Measurements from ENCODE around the gene RHO. TPM values are rescaled to one million over a fixed set of nuclear protein-coding genes. Genes with fewer than 3 reads are reported as not detected.
"Not testable (repeated sequence)": the region's sequence is repeated elsewhere in the genome, so short reads cannot be mapped to it uniquely, and the experiment has no call there.

The RHO gene
- not detected for total RNA-seq
- long read RNA-seq = 0 reads

DNA sequence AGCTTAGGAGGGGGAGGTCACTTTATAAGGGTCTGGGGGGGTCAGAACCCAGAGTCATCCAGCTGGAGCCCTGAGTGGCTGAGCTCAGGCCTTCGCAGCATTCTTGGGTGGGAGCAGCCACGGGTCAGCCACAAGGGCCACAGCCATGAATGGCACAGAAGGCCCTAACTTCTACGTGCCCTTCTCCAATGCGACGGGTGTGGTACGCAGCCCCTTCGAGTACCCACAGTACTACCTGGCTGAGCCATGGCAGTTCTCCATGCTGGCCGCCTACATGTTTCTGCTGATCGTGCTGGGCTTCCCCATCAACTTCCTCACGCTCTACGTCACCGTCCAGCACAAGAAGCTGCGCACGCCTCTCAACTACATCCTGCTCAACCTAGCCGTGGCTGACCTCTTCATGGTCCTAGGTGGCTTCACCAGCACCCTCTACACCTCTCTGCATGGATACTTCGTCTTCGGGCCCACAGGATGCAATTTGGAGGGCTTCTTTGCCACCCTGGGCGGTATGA is at the start of gene RHO:
Gene RHO, plus strand, starts transcription at position 51 of the 512 bp plus-strand sequence. Its CDS starts 95 bp downstream, at position 146.
- DNase-seq = no peak
- intact Hi-C loops (cut with DNase I) = no loop called here
- no peak for ATAC-seq (ENCODE audit: poor library complexity)

- DNase-seq = peak; percentile 65
- intact Hi-C loops (cut with DNase I) = not testable (repeated sequence)
- ATAC-seq (ENCODE audit: poor library complexity) = peak; percentile 28
These were observed 47.1 kb upstream of the RHO start for GRCh38 chr3:129481225-129481765.

DNA sequence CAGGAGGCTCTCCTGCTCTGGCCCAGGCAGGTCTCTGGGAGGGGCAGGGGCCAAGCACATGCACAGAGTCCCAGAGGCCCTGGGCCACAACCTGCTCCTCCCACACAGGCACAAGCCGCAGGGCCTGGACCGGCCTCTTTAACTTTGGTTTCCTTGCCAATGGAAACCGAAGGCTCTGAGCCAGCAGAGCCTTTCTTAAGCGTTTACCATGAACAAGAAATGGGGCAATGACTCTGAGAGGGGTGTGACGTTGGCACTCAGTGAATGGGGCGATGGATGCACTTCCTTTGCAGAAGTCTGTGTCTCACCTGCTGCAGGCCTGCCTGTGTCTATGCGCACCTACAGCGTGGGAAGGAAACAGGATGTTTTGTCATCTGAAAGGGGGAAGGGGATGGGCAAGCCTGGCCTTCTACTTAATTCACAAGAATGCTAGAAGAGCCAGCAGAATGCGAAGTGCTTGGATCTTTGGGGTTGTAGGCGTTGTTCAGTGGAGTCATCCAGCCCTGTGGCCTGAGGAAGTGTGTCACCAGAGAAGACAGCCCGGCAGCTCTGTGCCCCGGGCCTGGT is 46.6 kb upstream of the RHO start:
- ATAC-seq (ENCODE audit: poor library complexity) = peak; percentile 54
- intact Hi-C loops (cut with DNase I) = no loop called here
- peak; percentile 77 for DNase-seq

- no peak for ATAC-seq (ENCODE audit: poor library complexity)
- intact Hi-C loops (cut with DNase I) = no loop called here
- DNase-seq = no peak
These were observed 45.7 kb upstream of the RHO start for GRCh38 chr3:129482721-129483120.

DNA sequence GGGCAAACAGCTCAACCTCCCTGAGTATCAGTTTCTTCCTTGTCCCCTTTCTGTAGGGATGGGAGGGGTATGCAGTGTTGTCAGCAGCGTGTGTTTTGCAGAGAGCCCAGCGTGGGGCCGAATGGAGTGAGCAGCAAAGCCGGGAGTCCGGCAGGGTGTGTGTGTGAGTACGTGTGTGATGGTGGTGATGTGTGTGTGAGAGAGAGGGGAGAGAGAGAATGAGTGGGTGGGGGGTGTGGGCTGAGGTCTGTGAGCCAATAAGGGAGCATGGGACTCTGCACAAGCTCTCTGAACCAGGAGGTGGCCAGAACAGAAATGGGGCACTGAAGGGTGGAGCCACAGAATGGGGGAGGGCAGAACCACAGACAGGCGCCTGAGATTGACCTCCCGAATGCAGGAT is 44.6 kb upstream of the RHO start:
- intact Hi-C loops (cut with DNase I) = no loop called here
- DNase-seq (no peak), ATAC-seq (ENCODE audit: poor library complexity) (no peak)

DNA sequence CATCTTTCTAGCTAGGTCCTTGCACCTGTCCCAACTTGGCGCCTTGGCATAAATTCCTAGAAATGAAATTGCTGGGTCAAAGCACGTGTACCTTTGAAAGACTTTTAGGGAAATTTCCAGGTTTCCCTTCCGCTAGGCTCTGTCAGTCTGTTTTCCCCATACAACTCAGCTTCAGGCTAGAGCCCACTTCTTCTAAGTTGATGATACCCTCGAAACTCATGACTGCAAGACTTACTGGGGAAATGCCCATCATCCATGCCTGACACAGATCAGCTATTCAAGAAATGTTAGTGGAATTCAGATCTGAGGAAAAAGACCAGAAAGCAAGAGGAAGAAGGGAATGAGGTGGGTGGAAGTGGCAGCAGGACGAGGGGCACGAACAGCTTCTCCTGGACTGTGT is 43.3 kb upstream of the RHO start:
- intact Hi-C loops (cut with DNase I); DNase-seq; ATAC-seq (ENCODE audit: poor library complexity): not testable (repeated sequence)

- intact Hi-C loops (cut with DNase I) = no loop called here
- ATAC-seq (ENCODE audit: poor library complexity) = peak; percentile 55
- DNase-seq = peak; percentile 91
These were observed 42.4 kb upstream of the RHO start for GRCh38 chr3:129485721-129486663.

DNA sequence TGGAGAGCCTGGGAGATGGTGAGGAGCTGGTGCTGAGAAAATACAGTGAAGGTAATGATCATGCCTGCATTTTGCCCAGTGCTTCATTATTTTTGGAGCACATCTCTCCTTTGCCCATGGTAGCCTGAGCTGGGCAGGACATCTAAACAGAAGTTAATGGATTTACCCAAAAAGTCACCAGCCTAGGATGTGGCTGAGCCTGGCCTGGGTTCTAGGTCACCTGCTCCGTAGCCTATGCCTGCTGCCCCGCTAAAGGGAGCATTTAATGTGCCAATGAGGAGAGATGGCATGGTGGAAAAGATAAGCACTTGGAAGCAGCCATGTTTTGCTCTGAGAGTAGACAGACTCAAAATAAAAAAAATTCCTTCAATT is 41.8 kb upstream of the RHO start:
- DNase-seq = no peak
- intact Hi-C loops (cut with DNase I) = no loop called here
- ATAC-seq (ENCODE audit: poor library complexity) = no peak

DNA sequence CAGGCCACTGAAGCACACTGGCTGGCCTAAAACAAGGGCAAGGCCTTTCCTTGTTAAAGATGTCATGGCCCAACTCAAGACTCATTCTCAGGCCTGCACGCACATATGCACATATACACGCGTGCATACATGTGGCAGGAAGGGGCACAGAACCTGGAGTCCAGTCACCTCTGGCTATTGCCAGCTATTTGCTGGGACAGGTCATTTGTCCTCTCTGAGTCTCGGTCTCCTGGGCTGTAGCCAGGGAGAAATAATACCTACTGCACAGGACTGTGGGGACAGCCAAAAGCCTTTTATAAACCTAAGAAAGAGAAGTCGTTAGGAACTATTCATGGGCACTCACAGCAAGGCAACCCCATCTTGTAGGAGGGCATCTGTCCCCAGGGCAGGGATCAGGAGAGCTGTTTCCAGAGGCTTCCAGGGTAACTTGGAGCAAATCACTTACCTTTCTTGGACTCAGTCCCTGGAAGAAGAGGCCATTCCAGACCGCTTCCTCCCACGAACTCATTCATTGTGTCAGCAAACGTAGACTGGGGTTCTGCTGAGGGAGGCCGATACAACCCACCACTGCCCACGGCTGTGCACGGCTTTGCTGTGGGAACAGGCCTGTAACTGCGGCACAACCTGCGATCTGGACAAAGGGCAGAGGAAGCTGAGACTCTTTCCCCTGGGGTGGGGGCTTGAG is 41.1 kb upstream of the RHO start:
- ATAC-seq (ENCODE audit: poor library complexity) (no peak), DNase-seq (no peak)
- intact Hi-C loops (cut with DNase I) = no loop called here

GRCh38 chr3:129487868-129488335 is 40.5 kb upstream of the RHO start:
- intact Hi-C loops (cut with DNase I); ATAC-seq (ENCODE audit: poor library complexity); DNase-seq: not testable (repeated sequence)

DNA sequence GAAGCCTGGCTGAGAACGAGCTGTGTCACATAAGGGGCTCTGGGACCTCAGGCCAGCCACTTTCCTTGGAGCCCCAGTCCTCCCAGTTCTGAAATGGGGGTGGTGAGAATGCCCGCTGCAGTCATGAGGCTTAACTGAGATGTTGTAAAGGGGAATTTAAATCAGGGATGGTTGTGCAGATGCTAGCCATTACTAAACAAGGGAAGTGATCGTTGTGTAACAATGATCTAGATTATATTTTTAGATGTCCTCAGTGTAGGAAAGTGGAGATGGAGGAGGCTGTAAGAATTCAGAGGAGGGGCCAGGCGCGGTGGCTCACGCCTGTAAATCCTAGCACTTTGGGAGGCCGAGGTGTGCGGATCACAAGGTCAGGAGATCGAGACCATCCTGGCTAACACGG is 39.2 kb upstream of the RHO start:
- DNase-seq; intact Hi-C loops (cut with DNase I): not testable (repeated sequence)
- peak; percentile 6 for ATAC-seq (ENCODE audit: poor library complexity)

DNA sequence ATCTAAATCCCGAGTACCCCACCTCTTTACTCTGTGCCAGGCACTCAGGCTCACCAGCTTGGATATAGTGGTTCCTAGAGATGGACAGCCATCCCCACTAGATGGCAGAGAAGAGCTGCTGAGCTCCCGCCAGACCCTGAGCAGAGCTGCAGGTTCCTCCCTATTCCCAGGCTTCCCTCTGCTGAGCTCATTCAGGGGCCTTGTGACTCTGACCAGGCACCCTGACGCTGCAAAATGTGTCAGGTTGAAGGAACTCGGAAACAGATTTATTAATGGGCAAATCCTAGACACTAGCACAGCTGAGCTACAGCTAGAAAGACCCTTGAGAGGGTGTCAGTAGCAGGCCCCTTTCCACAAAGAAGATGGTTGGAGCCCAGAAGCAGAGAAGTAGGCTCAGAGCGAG is 38.2 kb upstream of the RHO start:
- peak; percentile 88 for DNase-seq
- intact Hi-C loops (cut with DNase I) = loop anchor here (5.0 kb wide), 2 partner anchors 107 to 337 kb away; no protein-coding TSS in a partner anchor
- ATAC-seq (ENCODE audit: poor library complexity) = peak; percentile 94

DNA sequence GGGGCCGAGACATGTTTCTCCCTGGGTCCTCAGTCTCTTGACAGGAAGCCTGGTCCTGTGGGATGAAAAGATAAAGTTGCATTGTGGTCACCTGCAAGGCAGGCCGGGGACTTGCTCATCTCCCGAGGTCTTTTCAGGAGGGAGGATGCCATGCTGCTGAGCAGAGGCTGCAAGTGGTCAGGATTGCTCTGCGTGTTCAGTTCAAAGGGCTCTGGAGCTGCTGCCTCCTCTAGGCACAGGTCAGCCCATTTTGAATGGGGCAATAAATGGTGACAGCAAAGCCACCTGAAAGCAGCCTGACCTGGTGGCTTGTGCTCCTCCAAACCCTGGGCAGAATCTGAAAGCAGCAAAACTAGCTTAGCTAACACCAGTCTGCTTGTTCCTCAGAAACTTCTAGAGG is 37.4 kb upstream of the RHO start:
- intact Hi-C loops (cut with DNase I) = loop anchor here (5.0 kb wide), 2 partner anchors 106 to 336 kb away; no protein-coding TSS in a partner anchor
- DNase-seq; ATAC-seq (ENCODE audit: poor library complexity): not testable (repeated sequence)

GRCh38 chr3:129491794-129492193 is 36.6 kb upstream of the RHO start:
- DNase-seq (no peak), ATAC-seq (ENCODE audit: poor library complexity) (no peak)
- intact Hi-C loops (cut with DNase I) = loop anchor here (5.0 kb wide), 2 partner anchors 106 to 336 kb away; no protein-coding TSS in a partner anchor

GRCh38 chr3:129492691-129493090 is 35.7 kb upstream of the RHO start:
- DNase-seq (no peak), ATAC-seq (ENCODE audit: poor library complexity) (no peak)
- intact Hi-C loops (cut with DNase I) = loop anchor here (5.0 kb wide), 2 partner anchors 105 to 335 kb away; no protein-coding TSS in a partner anchor

GRCh38 chr3:129493206-129493605 is 35.2 kb upstream of the RHO start:
- ATAC-seq (ENCODE audit: poor library complexity) (no peak), DNase-seq (no peak)
- intact Hi-C loops (cut with DNase I) = loop anchor here (5.0 kb wide), 2 partner anchors 104 to 334 kb away; no protein-coding TSS in a partner anchor

DNA sequence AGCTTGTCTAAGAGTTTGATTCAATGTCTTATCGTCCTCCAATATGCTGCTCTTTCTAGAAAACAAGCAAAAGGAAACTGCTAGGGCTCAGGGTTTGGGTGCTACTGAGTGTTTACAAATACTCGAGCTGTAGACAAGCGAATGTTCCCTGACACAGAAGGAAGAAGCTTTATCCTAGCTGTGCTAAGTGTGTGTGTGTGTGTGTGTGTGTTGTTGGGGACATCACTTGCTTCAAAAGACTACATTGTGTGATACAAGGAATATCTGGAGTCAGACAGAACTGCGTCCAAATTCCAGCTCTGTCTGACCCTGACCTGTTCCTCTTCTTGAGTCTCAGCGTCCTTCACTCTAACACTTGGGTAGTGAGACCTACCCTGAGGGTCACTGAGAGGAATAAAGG is 33.9 kb upstream of the RHO start:
- not testable (repeated sequence) for ATAC-seq (ENCODE audit: poor library complexity); DNase-seq
- intact Hi-C loops (cut with DNase I) = loop anchor here (5.0 kb wide), 2 partner anchors 103 to 333 kb away; no protein-coding TSS in a partner anchor

DNA sequence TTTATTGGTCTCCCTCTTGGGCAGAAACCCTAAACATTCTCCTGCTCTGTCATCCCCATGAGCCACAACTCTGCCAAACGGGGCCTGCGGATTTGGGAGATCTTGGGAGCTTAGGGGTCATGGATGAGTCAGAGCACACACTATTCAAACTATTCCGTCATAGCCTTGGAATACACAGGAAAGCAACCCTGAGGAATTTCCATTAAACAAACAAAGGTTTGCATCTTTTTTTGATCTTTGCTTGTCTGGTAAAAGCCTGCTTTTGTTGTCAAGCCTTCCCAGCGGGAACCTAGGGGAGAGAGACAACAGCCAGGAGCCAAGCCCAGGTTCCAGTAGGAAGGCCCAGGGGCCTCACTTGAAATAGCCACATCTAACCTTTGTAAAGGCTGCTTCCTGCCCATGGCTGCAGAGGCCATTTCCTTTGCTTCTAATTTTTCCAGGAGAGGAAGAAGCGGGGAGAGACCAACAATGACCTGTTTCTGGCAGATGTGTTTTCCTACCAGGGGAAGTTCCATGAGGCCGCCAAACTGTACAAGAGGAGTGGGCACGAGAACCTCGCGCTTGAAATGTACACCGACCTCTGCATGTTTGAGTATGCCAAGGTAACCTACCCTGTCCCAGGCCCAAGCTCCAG is 33.3 kb upstream of the RHO start:
- DNase-seq; intact Hi-C loops (cut with DNase I): not testable (repeated sequence)

More for the DNA sequence above, 33.3 kb upstream of the RHO start:
- ATAC-seq (ENCODE audit: poor library complexity) = not testable (repeated sequence)

All from Right ventricle myocardium superior (tissue), 1 donor.